DND-41 (cell line): ENCODE measurements around the gene TRIP12.
"Not testable (repeated sequence)": the region's sequence is repeated elsewhere in the genome, so short reads cannot be mapped to it uniquely, and the experiment has no call there.

Experiments used
- ATAC-seq: fragments of 200-7000 bp; cut with Tn5 transposase; 3 replicates; pipeline ENCODE4 v1.9.1; 2021; ENCODE audit warnings: low read depth; ENCODE audit not compliant: insufficient read depth
- DNase-seq: peaks from one replicate; pipeline ENCODE4 v3.0.0-alpha.2; 2020
- H2AFZ ChIP-seq: 2 replicates; pipeline ENCODE4 v1.6.0; 2012; ENCODE audit warnings: low read depth, low read length
- H3K27ac ChIP-seq: 2 replicates; pipeline ENCODE4 v1.5.1; 2012; ENCODE audit warnings: low read length, inconsistent platforms
- H3K27me3 ChIP-seq: fragments of 200-600 bp; sonication (generic); 2 replicates; pipeline ENCODE4 v1.6.0; 2012; ENCODE audit warnings: low read length, mild to moderate bottlenecking, inconsistent platforms; ENCODE audit not compliant: insufficient read depth, poor library complexity
- H3K36me3 ChIP-seq: 2 replicates; pipeline ENCODE4 v1.5.1; 2012; ENCODE audit warnings: low read length, inconsistent platforms; ENCODE audit not compliant: insufficient read depth
- H3K4me1 ChIP-seq: 2 replicates; pipeline ENCODE4 v1.5.1; 2012; ENCODE audit warnings: mild to moderate bottlenecking, low read length; ENCODE audit not compliant: insufficient read depth
- H3K4me2 ChIP-seq: 2 replicates; pipeline ENCODE4 v1.6.0; 2012; ENCODE audit warnings: mild to moderate bottlenecking, moderate library complexity, low read length, inconsistent platforms; ENCODE audit not compliant: insufficient read depth
- H3K4me3 ChIP-seq, 2 experiments: fragments of 200-600 bp in 1 of 2; shearing (Covaris generic) in 1 of 2; 2 replicates each; pipeline ENCODE4 v1.5.1; 2012 to 2016; ENCODE audit warnings: inconsistent platforms in 2 of 2, low read length in 2 of 2, mild to moderate bottlenecking in 2 of 2, low read depth in 1 of 2, moderate library complexity in 1 of 2
- H3K79me2 ChIP-seq: 2 replicates; pipeline ENCODE4 v1.6.0; 2012; ENCODE audit warnings: low read length, inconsistent platforms; ENCODE audit not compliant: insufficient read depth
- H3K9ac ChIP-seq: 2 replicates; pipeline ENCODE4 v1.6.0; 2012; ENCODE audit warnings: low read depth, mild to moderate bottlenecking, inconsistent platforms, low read length, moderate library complexity
- H3K9me3 ChIP-seq: 2 replicates; pipeline ENCODE4 v1.5.1; 2012; ENCODE audit warnings: low read length, moderate library complexity, mild to moderate bottlenecking, inconsistent platforms; ENCODE audit not compliant: insufficient read depth, severe bottlenecking
- H4K20me1 ChIP-seq: 2 replicates; pipeline ENCODE4 v1.6.0; 2012; ENCODE audit warnings: low read length; ENCODE audit not compliant: insufficient read depth
- CTCF ChIP-seq: IDR thresholded peaks from 2 replicates; pipeline ENCODE4 v1.5.1; 2012; ENCODE audit warnings: borderline replicate concordance, low read length, moderate library complexity, mild to moderate bottlenecking; ENCODE audit not compliant: poor library complexity, severe bottlenecking; ENCODE audit errors: extremely low read depth
- EZH2 ChIP-seq: IDR thresholded peaks from 3 replicates; pipeline ENCODE4 v1.6.1; 2012; ENCODE audit warnings: borderline replicate concordance, low read depth, mild to moderate bottlenecking, moderate library complexity, low read length, inconsistent platforms; ENCODE audit not compliant: severe bottlenecking

Gene TRIP12

GRCh38 chr2:229921892-229922448, at the start of gene TRIP12:
TRIP12 (minus strand) TSS chr2:229922009; CDS start chr2:229880079, 41,930 bp downstream.
- Histone ChIP-seq H3K9ac (peak within 1 kb of the TSS; percentile 92), H3K4me2 (peak within 1 kb of the TSS; percentile 92), H3K27me3 (no peaks in the 10 kb centered on the region), H3K4me3 (peak within 1 kb of the TSS; percentile 72 to 85), H2AFZ (peak within 1 kb of the TSS; percentile 89), H3K27ac (peak within 1 kb of the TSS; percentile 93), H3K79me2 (peaks cover 75% of the 10 kb centered on the region), H4K20me1 (peaks cover 14% of the 10 kb centered on the region; the same call in 1 of the 2 replicates), H3K9me3 (no peaks in the 10 kb centered on the region), H3K36me3 (peaks cover 10% of the 10 kb centered on the region), H3K4me1 (peaks cover 46% of the 10 kb centered on the region)
- ATAC-seq: peak; percentile 85
- TF ChIP-seq EZH2: no peak
- no peak for TF ChIP-seq CTCF
- peak; percentile 94 for DNase-seq

GRCh38 chr2:229971298-229971790, 49.5 kb upstream of the TRIP12 start:
- no peaks in the 10 kb centered on the region for H3K27me3 ChIP-seq
- no peaks in the 10 kb centered on the region for H3K4me1 ChIP-seq
- DNase-seq (no peak), ATAC-seq (peak; percentile 47; the same call in 1 of the 3 replicates)
- no peak overlapping the region for H3K4me3 ChIP-seq
- no peak overlapping the region for H2AFZ ChIP-seq
- no peak overlapping the region for H3K27ac ChIP-seq
- no peaks in the 10 kb centered on the region for H3K36me3 ChIP-seq
- no peak overlapping the region for H3K9ac ChIP-seq
- H3K4me2 ChIP-seq: no peak overlapping the region
- no peak for TF ChIP-seq CTCF
- no peaks in the 10 kb centered on the region for H3K9me3 ChIP-seq
- H4K20me1 ChIP-seq: no peaks in the 10 kb centered on the region
- H3K79me2 ChIP-seq: no peaks in the 10 kb centered on the region

GRCh38 chr2:229970406-229970805, 48.6 kb upstream of the TRIP12 start:
- no peak for ATAC-seq
- no peak overlapping the region for H3K4me3 ChIP-seq
- H4K20me1 ChIP-seq: no peaks in the 10 kb centered on the region
- H3K4me1 ChIP-seq: no peaks in the 10 kb centered on the region
- DNase-seq: no peak
- H3K4me2 ChIP-seq: no peak overlapping the region
- no peak overlapping the region for H3K27ac ChIP-seq
- H3K27me3 ChIP-seq: no peaks in the 10 kb centered on the region
- no peaks in the 10 kb centered on the region for H3K36me3 ChIP-seq
- H2AFZ ChIP-seq: no peak overlapping the region
- TF ChIP-seq CTCF (no peak), EZH2 (no peak)
- no peaks in the 10 kb centered on the region for H3K9me3 ChIP-seq
- H3K9ac ChIP-seq: no peak overlapping the region
- H3K79me2 ChIP-seq: no peaks in the 10 kb centered on the region

- Histone ChIP-seq H2AFZ (no peak overlapping the region), H3K9me3 (no peaks in the 10 kb centered on the region), H3K9ac (no peak overlapping the region), H3K4me1 (no peaks in the 10 kb centered on the region), H3K36me3 (no peaks in the 10 kb centered on the region), H3K79me2 (no peaks in the 10 kb centered on the region), H3K27me3 (no peaks in the 10 kb centered on the region), H3K27ac (no peak overlapping the region), H4K20me1 (no peaks in the 10 kb centered on the region), H3K4me2 (no peak overlapping the region), H3K4me3 (no peak overlapping the region)
- no peak for ATAC-seq
- DNase-seq: no peak
- TF ChIP-seq EZH2 (no peak), CTCF (no peak)
Measured at GRCh38 chr2:229969921-229970320, 48.1 kb upstream of the TRIP12 start.

GRCh38 chr2:229963596-229963995, 41.8 kb upstream of the TRIP12 start:
- H3K4me3 ChIP-seq, H4K20me1 ChIP-seq, H3K27ac ChIP-seq, H3K36me3 ChIP-seq, DNase-seq, H3K4me2 ChIP-seq, H3K27me3 ChIP-seq, H3K9me3 ChIP-seq, ATAC-seq, H3K4me1 ChIP-seq, H3K9ac ChIP-seq, H3K79me2 ChIP-seq, H2AFZ ChIP-seq: not testable (repeated sequence)
